Measurements from ENCODE around the gene PHKB. TPM values are rescaled to one million over a fixed set of nuclear protein-coding genes. Genes with fewer than 3 reads are reported as not detected.
"Not testable (repeated sequence)": the region's sequence is repeated elsewhere in the genome, so short reads cannot be mapped to it uniquely, and the experiment has no call there.

Gene PHKB
- total RNA-seq, 2 donors from 2014 or later = 57.7 to 61.5 TPM

- DNase-seq (ENCODE audit: low spot score) = no peak
- intact Hi-C loops (cut with DNase I) = no loop called here
Measured at GRCh38 chr16:47467501-47467900, 6.4 kb downstream of the PHKB start.

- intact Hi-C loops (cut with DNase I); DNase-seq (ENCODE audit: low spot score): not testable (repeated sequence)
Measured at GRCh38 chr16:47468070-47468689, 7.0 kb downstream of the PHKB start.

GRCh38 chr16:47469227-47469626 lies 8.1 kb downstream of the PHKB start:
- intact Hi-C loops (cut with DNase I) = no loop called here

GRCh38 chr16:47470211-47470610 lies 9.1 kb downstream of the PHKB start:
- DNase-seq (ENCODE audit: low spot score) = no peak
- intact Hi-C loops (cut with DNase I) = no loop called here

More at GRCh38 chr16:47469227-47469626, 8.1 kb downstream of the PHKB start:
- DNase-seq (ENCODE audit: low spot score) = no peak

GRCh38 chr16:47470810-47471209 lies 9.7 kb downstream of the PHKB start:
- DNase-seq (ENCODE audit: low spot score) = no peak

GRCh38 chr16:47473004-47473403 lies 11.9 kb downstream of the PHKB start:
- DNase-seq (ENCODE audit: low spot score); intact Hi-C loops (cut with DNase I): not testable (repeated sequence)

More at GRCh38 chr16:47470810-47471209, 9.7 kb downstream of the PHKB start:
- intact Hi-C loops (cut with DNase I) = no loop called here

- no peak for DNase-seq (ENCODE audit: low spot score)
- intact Hi-C loops (cut with DNase I) = no loop called here
Measured at GRCh38 chr16:47473792-47474191, 12.7 kb downstream of the PHKB start.

GRCh38 chr16:47475786-47476185 lies 14.7 kb downstream of the PHKB start:
- intact Hi-C loops (cut with DNase I) = no loop called here

GRCh38 chr16:47476654-47477345 lies 15.7 kb downstream of the PHKB start:
- intact Hi-C loops (cut with DNase I) = no loop called here
- no peak for DNase-seq (ENCODE audit: low spot score)

More at GRCh38 chr16:47475786-47476185, 14.7 kb downstream of the PHKB start:
- no peak for DNase-seq (ENCODE audit: low spot score)

GRCh38 chr16:47477679-47478078 lies 16.5 kb downstream of the PHKB start:
- DNase-seq (ENCODE audit: low spot score) = no peak
- intact Hi-C loops (cut with DNase I) = no loop called here

GRCh38 chr16:47480410-47480809 lies 19.3 kb downstream of the PHKB start:
- DNase-seq (ENCODE audit: low spot score) = no peak
- intact Hi-C loops (cut with DNase I) = no loop called here

- intact Hi-C loops (cut with DNase I) = no loop called here
- DNase-seq (ENCODE audit: low spot score) = no peak
Measured at GRCh38 chr16:47481698-47482374, 20.7 kb downstream of the PHKB start.

- intact Hi-C loops (cut with DNase I) = no loop called here
Measured at GRCh38 chr16:47483616-47484015, 22.5 kb downstream of the PHKB start.

GRCh38 chr16:47486856-47487255 lies 25.7 kb downstream of the PHKB start:
- intact Hi-C loops (cut with DNase I) = no loop called here
- DNase-seq (ENCODE audit: low spot score) = no peak

More at GRCh38 chr16:47483616-47484015, 22.5 kb downstream of the PHKB start:
- DNase-seq (ENCODE audit: low spot score) = no peak

- intact Hi-C loops (cut with DNase I) = no loop called here
- no peak for DNase-seq (ENCODE audit: low spot score)
Measured at GRCh38 chr16:47488051-47488450, 26.9 kb downstream of the PHKB start.

GRCh38 chr16:47490471-47490870 lies 29.3 kb downstream of the PHKB start:
- DNase-seq (ENCODE audit: low spot score) = no peak
- intact Hi-C loops (cut with DNase I) = no loop called here

GRCh38 chr16:47492036-47492427 lies 30.9 kb downstream of the PHKB start:
- intact Hi-C loops (cut with DNase I) = no loop called here
- no peak for DNase-seq (ENCODE audit: low spot score)

- intact Hi-C loops (cut with DNase I) = no loop called here
Measured at GRCh38 chr16:47492428-47493377, 31.6 kb downstream of the PHKB start.

More at GRCh38 chr16:47492428-47493377, 31.6 kb downstream of the PHKB start:
- peak; percentile 89 for DNase-seq (ENCODE audit: low spot score)
